ENCODE results near the gene ANO1.

GRCh38 chr11:70139785-70140410, 61.8 kb downstream of the ANO1 start:
- no peak for TF ChIP-seq USF1 (IDR thresholded peaks at IDR 0.05)
- no peak for TF ChIP-seq NFIC (IDR thresholded peaks at IDR 0.05)
- TF ChIP-seq EGR1 (IDR thresholded peaks at IDR 0.05) = no peak
- no peak for TF ChIP-seq EP300 (IDR thresholded peaks at IDR 0.05; ENCODE audit: borderline replicate concordance)
- no peak for TF ChIP-seq CREB1 (IDR thresholded peaks at IDR 0.05; ENCODE audit: low read depth)
- TF ChIP-seq TAF1 (IDR thresholded peaks at IDR 0.05; ENCODE audit: low read depth) = no peak
- no peak for TF ChIP-seq REST (IDR thresholded peaks at IDR 0.05; ENCODE audit: low read depth)
- TF ChIP-seq YY1 (IDR thresholded peaks at IDR 0.05; ENCODE audit: low read depth) = no peak

All from Ishikawa (cell line).